NB4 (cell line): ENCODE data around the gene CDPF1.
"Not testable (repeated sequence)": the region's sequence is repeated elsewhere in the genome, so short reads cannot be mapped to it uniquely, and the experiment has no call there.

Experiments used
- CTCF ChIP-seq: IDR thresholded peaks from one replicate; pipeline ENCODE4 v1.5.1; 2012; ENCODE audit warnings: low read depth, low read length
- MAX ChIP-seq: IDR thresholded peaks from 2 replicates; pipeline ENCODE4 v1.6.1; 2011; ENCODE audit warnings: low read depth, low read length
- MYC ChIP-seq: IDR thresholded peaks from 2 replicates; pipeline ENCODE4 v1.6.1; 2011; ENCODE audit warnings: low read depth, low read length
- POLR2A ChIP-seq: IDR thresholded peaks from 2 replicates; pipeline ENCODE4 v1.6.1; 2011; ENCODE audit warnings: mild to moderate bottlenecking; ENCODE audit not compliant: insufficient read length; ENCODE audit errors: extremely low read depth

- TF ChIP-seq CTCF, POLR2A, MYC, MAX: not testable (repeated sequence)
Observed at GRCh38 chr22:46264520-46264919, 14.4 kb upstream of the CDPF1 start.
